Activated CD4-positive, alpha-beta T cell treated with anti-CD3 and anti-CD28 coated beads, Interleukin-2, amount 10 ng/mL, durations not matched to agents 7 days and 5 days (primary cell): Measurements from ENCODE around the gene EEF1AKMT1. TPM values are rescaled to one million over a fixed set of nuclear protein-coding genes. Genes with fewer than 3 reads are reported as not detected.
"Not testable (repeated sequence)": the region's sequence is repeated elsewhere in the genome, so short reads cannot be mapped to it uniquely, and the experiment has no call there.

Source experiments
- CTCF ChIA-PET: fragments of 350-600 bp; sonication (Branson Sonifier 250); formaldehyde crosslinking; loops from one replicate; lab custom pipeline; 2021; ENCODE audit warnings: antibody characterized with exemption; lab: Charles Lee
- POLR2A ChIA-PET: fragments of 350-600 bp; sonication (Branson Sonifier 250); formaldehyde crosslinking; loops from one replicate; lab custom pipeline; 2021; ENCODE audit warnings: antibody characterized with exemption; lab: Charles Lee
- DNase-seq: peaks from one replicate; pipeline ENCODE4 v3.0.0-alpha.2; 2020
- H3K27ac Mint-ChIP-seq: one replicate; pipeline ENCODE4 v1.8.0; 2021; ENCODE audit warnings: mild to moderate bottlenecking, moderate library complexity, mixed read lengths
- H3K27me3 Mint-ChIP-seq: one replicate; pipeline ENCODE4 v1.8.0; 2021; ENCODE audit warnings: mixed read lengths
- H3K36me3 Mint-ChIP-seq: one replicate; pipeline ENCODE4 v1.8.0; 2021; ENCODE audit warnings: low read depth, mixed read lengths
- H3K4me1 Mint-ChIP-seq: one replicate; pipeline ENCODE4 v1.8.0; 2021; ENCODE audit warnings: mixed read lengths
- H3K4me3 Mint-ChIP-seq: one replicate; pipeline ENCODE4 v1.8.0; 2021; ENCODE audit warnings: mild to moderate bottlenecking, moderate library complexity, mixed read lengths
- H3K9me3 Mint-ChIP-seq: one replicate; pipeline ENCODE4 v1.8.0; 2021; ENCODE audit warnings: mixed read lengths
- total RNA-seq, 2 experiments: library from RNA; stranded (reverse); gene quantifications; one replicate each; pipeline ENCODE4 v1.2.3, GENCODE V29; 2021

Gene EEF1AKMT1
- total RNA-seq, 2 experiments from 2014 or later = 10.2 to 10.7 TPM

DNA sequence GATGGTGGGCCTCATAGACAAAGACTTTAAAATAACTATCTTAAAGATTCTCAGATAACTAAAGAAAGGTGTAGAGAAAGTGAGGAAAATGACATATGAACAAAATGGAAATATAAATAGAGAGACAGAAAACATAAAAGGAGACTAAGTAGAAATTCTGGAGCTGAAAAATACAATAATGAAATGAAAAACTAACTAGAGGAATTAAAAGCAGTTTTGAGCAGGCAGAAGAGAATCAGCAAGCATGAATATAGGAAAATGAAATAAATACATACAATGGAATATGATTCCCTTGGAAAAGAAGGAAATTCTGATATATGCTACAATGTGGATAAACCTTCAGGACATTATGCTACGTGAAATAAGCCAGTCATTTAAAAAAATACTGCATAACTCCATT, 3.9 kb downstream of the EEF1AKMT1 start:
- H3K27ac Mint-ChIP-seq = no peak overlapping the region
- DNase-seq = no peak
- ChIA-PET CTCF (interaction anchor here (1.2 kb wide), 1 partner anchor 9 kb away, joined by 3 read pairs; no protein-coding TSS in a partner anchor), POLR2A (no interaction called here)
- H3K4me1 Mint-ChIP-seq = peaks cover 30% of the 10 kb centered on the region
- peaks cover 35% of the 10 kb centered on the region for H3K9me3 Mint-ChIP-seq
- peaks cover 48% of the 10 kb centered on the region for H3K36me3 Mint-ChIP-seq
- H3K4me3 Mint-ChIP-seq = no peak overlapping the region
- H3K27me3 Mint-ChIP-seq = no peaks in the 10 kb centered on the region

- CTCF ChIA-PET = no interaction called here
- no peak overlapping the region for H3K27ac Mint-ChIP-seq
- no peak for DNase-seq
- POLR2A ChIA-PET = no interaction called here
- peaks cover 48% of the 10 kb centered on the region for H3K36me3 Mint-ChIP-seq
- H3K27me3 Mint-ChIP-seq = no peaks in the 10 kb centered on the region
- H3K4me3 Mint-ChIP-seq = no peak overlapping the region
- peaks cover 35% of the 10 kb centered on the region for H3K9me3 Mint-ChIP-seq
- H3K4me1 Mint-ChIP-seq = peaks cover 22% of the 10 kb centered on the region
These were observed 4.7 kb downstream of the EEF1AKMT1 start for GRCh38 chr13:20769091-20769490.

DNA sequence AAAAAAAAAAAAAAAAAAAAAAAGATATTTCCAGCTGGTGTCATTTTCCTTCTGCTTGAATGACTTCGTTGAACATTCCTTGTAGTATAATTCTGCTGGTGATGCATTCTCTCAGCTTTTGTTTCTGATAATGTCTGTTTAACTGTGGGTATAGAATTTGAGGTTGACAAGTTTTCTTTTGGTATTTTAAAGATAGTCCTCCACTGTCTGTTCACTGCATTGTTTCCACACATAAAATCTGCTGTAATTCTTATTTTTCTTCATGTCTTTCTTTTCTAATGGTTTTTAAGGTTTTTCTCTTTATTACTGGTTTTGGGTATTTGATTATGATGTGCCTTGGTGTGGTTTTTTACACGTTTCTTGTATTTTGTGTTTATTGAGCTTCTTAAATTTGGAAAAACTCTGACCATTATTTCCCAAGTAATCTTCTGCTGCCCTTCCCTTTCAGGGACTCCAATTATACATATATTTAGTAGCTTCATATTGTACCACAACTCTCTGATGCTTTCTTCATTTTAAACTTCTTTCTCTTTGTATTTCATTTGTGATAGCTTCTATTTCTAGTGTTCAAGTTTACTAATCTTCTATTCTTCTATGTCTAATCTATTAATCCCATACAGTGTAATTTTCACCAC, 6.3 kb downstream of the EEF1AKMT1 start:
- Mint-ChIP-seq H3K9me3 (peaks cover 35% of the 10 kb centered on the region), H3K4me1 (peaks cover 13% of the 10 kb centered on the region), H3K27me3 (no peaks in the 10 kb centered on the region), H3K4me3 (no peak overlapping the region), H3K27ac (no peak overlapping the region), H3K36me3 (peaks cover 45% of the 10 kb centered on the region)
- DNase-seq = no peak
- ChIA-PET CTCF (no interaction called here), POLR2A (no interaction called here)

- Mint-ChIP-seq H3K27ac (no peak overlapping the region), H3K9me3 (peaks cover 8% of the 10 kb centered on the region), H3K4me3 (no peak overlapping the region), H3K27me3 (no peaks in the 10 kb centered on the region), H3K4me1 (no peaks in the 10 kb centered on the region), H3K36me3 (peaks cover 19% of the 10 kb centered on the region)
- DNase-seq = no peak
- ChIA-PET POLR2A (interaction anchor here (0.6 kb wide), 1 partner anchor 574 kb away, joined by 3 read pairs; no protein-coding TSS in a partner anchor), CTCF (interaction anchor here (0.5 to 1.6 kb wide), 3 partner anchors 10 to 164 kb away, joined by 3 read pairs; no protein-coding TSS in a partner anchor)
These were observed 12.9 kb downstream of the EEF1AKMT1 start for GRCh38 chr13:20760872-20761271.

- POLR2A ChIA-PET = no interaction called here
- DNase-seq = no peak
- no peaks in the 10 kb centered on the region for H3K27me3 Mint-ChIP-seq
- H3K36me3 Mint-ChIP-seq = peaks cover 49% of the 10 kb centered on the region
- peaks cover 45% of the 10 kb centered on the region for H3K9me3 Mint-ChIP-seq
- CTCF ChIA-PET = no interaction called here
- no peak overlapping the region for H3K4me3 Mint-ChIP-seq
- H3K4me1 Mint-ChIP-seq = no peaks in the 10 kb centered on the region
- H3K27ac Mint-ChIP-seq = no peak overlapping the region
These were observed 19.8 kb downstream of the EEF1AKMT1 start for GRCh38 chr13:20754009-20754408.

- DNase-seq = no peak
- no peaks in the 10 kb centered on the region for H3K27me3 Mint-ChIP-seq
- ChIA-PET CTCF (no interaction called here), POLR2A (no interaction called here)
- H3K36me3 Mint-ChIP-seq = peaks cover 31% of the 10 kb centered on the region
- no peak overlapping the region for H3K27ac Mint-ChIP-seq
- H3K4me1 Mint-ChIP-seq = no peaks in the 10 kb centered on the region
- no peak overlapping the region for H3K4me3 Mint-ChIP-seq
- peaks cover 52% of the 10 kb centered on the region for H3K9me3 Mint-ChIP-seq
These were observed 24.4 kb downstream of the EEF1AKMT1 start for GRCh38 chr13:20749377-20749776.

DNA sequence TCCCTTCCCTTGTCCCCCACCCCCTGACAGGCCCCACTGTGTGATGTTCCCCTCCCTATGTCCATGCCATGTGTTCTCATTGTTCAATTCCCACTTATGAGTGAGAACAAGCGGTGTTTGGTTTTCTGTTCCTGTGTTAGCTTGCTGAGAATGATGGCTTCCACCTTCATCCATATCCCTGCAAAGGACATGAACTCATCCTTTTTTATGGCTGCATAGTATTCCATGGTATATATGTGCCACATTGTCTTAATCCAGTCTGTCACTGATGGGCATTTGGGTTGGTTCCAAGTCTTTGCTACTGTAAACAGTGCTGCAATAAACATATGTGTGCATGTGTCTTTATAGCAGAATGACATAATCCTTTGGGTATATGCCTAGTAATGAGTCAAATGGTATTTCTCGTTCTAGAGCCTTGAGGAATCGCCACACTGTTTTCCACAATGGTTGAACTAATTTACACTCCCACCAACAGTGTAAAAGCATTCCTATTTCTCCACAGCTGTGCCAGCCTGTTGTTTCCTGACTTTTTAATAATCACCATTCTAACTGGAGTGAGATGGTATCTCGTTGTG, 29.8 kb downstream of the EEF1AKMT1 start:
- H3K4me1 Mint-ChIP-seq, H3K4me3 Mint-ChIP-seq, H3K27me3 Mint-ChIP-seq, CTCF ChIA-PET, DNase-seq, H3K27ac Mint-ChIP-seq, POLR2A ChIA-PET: not testable (repeated sequence)
- Mint-ChIP-seq H3K9me3 (peaks cover 21% of the 10 kb centered on the region), H3K36me3 (peaks cover 11% of the 10 kb centered on the region)

GRCh38 chr13:20740021-20740420, 33.7 kb downstream of the EEF1AKMT1 start:
- peaks cover 7% of the 10 kb centered on the region for H3K36me3 Mint-ChIP-seq
- ChIA-PET POLR2A (no interaction called here), CTCF (no interaction called here)
- no peaks in the 10 kb centered on the region for H3K27me3 Mint-ChIP-seq
- no peaks in the 10 kb centered on the region for H3K4me1 Mint-ChIP-seq
- no peak overlapping the region for H3K27ac Mint-ChIP-seq
- H3K9me3 Mint-ChIP-seq = peaks cover 6% of the 10 kb centered on the region
- DNase-seq = no peak
- H3K4me3 Mint-ChIP-seq = no peak overlapping the region

- H3K4me3 Mint-ChIP-seq = no peak overlapping the region
- H3K27ac Mint-ChIP-seq = no peak overlapping the region
- ChIA-PET CTCF (interaction anchor here (1.4 kb wide), 1 partner anchor 25 kb away, joined by 3 read pairs; no protein-coding TSS in a partner anchor), POLR2A (no interaction called here)
- peaks cover 7% of the 10 kb centered on the region for H3K36me3 Mint-ChIP-seq
- H3K9me3 Mint-ChIP-seq = no peaks in the 10 kb centered on the region
- no peak for DNase-seq
- no peaks in the 10 kb centered on the region for H3K4me1 Mint-ChIP-seq
- H3K27me3 Mint-ChIP-seq = no peaks in the 10 kb centered on the region
These were observed 35.1 kb downstream of the EEF1AKMT1 start for GRCh38 chr13:20738616-20739015.

DNA sequence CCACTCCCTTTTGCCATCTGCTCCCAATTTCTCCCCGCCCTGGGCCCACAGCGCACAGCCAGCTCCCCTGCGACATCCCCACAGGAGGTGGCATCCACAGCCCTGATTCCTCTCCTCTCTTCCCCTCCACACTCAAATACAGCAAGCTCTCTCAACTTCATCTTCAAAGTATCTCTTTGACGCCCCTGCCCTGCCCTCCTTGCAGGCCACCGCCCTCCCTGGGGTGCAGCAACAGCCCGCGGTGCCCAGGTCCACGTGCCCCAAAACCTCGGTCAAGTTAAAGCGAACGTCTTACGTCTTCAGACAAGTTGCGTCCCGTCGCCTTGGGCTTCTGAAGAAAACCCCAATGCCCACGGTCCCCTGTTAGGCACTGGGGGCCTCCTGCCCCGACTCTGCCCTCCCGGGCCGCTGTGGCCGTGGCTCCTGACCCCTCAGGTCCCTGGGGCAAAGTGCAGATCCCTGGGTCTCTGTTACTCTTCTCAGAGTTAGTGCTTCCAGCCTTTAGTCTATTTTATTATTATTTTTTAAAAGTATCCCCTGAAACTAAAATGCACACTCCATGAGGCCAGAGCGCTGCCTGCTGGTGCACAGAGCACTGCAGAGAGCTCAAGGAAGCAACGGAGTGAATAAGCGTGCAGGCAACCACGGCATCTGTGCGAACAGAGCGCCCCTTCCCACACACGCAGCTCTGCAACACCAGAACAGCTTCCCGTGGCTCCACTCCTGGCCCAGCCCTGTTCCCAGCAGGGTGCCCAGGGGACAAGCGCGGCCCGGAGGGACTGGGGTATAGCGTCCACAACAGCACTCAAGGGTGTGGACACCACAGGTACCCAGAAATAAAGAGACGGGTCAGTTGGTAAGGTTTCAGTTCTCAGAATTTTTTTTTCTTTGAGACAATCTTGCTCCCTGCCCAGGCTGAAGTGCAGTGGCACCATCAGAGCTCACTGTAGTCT, 43.9 kb downstream of the EEF1AKMT1 start:
- no peak overlapping the region for H3K4me3 Mint-ChIP-seq
- H3K9me3 Mint-ChIP-seq = no peaks in the 10 kb centered on the region
- no peaks in the 10 kb centered on the region for H3K27me3 Mint-ChIP-seq
- ChIA-PET CTCF (no interaction called here), POLR2A (no interaction called here)
- no peak for DNase-seq
- peaks cover 2% of the 10 kb centered on the region for H3K36me3 Mint-ChIP-seq
- no peaks in the 10 kb centered on the region for H3K4me1 Mint-ChIP-seq
- no peak overlapping the region for H3K27ac Mint-ChIP-seq

DNA sequence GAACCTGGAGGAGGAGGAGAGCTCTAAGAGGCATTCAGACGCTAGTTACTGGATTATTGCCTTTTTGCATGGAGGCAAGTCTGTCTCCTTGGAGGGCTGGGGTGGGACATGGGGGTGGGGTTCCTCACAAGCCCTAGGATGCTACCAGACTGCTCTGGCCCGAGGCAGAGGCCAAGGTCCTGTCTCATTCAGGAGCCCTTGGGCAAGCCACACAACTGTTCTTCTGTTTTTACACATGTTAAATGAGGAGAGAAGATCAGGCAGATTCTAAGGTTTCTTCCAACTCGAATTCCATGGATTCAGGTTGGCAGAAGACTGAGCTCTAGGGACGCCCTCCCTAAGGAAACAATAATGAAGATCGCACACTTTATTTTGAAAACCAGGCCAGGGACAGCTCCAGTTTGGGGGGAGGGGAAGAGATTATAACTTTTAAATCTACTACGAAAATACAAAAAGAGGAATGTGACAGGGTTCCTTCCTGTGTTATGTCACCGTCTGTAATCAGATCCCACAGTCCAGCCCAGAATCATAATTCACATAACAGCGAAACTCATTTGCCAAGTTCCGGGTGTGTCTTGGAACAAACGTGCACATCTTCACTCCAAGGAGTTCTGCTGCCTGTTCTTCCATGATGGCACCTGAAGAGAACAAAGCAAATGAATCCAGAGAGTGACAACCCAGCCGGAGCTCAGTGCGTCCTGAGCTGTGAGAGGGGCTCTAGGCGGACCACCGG, 45.0 kb downstream of the EEF1AKMT1 start:
- POLR2A ChIA-PET = no interaction called here
- Mint-ChIP-seq H3K27me3 (no peaks in the 10 kb centered on the region), H3K27ac (no peak overlapping the region), H3K36me3 (peaks cover 2% of the 10 kb centered on the region), H3K4me3 (no peak overlapping the region), H3K4me1 (no peaks in the 10 kb centered on the region), H3K9me3 (no peaks in the 10 kb centered on the region)
- no peak for DNase-seq
- CTCF ChIA-PET = no interaction called here

DNA sequence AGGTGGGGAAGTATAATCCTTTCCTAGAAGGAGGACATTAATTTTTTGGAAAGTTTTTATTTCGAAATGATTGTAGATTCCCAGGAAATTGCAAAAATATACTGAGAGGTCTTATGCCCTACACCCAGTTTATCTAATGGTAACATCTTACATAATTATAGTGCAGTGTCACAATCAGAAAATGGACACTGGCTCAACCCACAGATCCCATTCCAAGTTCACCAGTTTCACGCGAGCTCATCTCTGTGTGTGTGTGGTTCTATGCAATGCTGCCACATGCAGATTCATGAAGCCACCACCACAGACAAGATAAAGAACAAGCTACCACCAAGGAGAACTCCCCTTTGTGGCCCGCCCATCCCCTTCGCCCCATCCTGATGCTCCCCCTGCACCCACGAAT, 45.9 kb downstream of the EEF1AKMT1 start:
- POLR2A ChIA-PET = interaction anchor here (0.7 kb wide), 1 partner anchor 39 kb away, joined by 4 read pairs; no protein-coding TSS in a partner anchor
- Mint-ChIP-seq H3K4me1 (no peaks in the 10 kb centered on the region), H3K27me3 (peaks cover 2% of the 10 kb centered on the region), H3K9me3 (no peaks in the 10 kb centered on the region), H3K27ac (no peak overlapping the region), H3K36me3 (peaks cover 2% of the 10 kb centered on the region), H3K4me3 (no peak overlapping the region)
- DNase-seq = no peak
- CTCF ChIA-PET = no interaction called here
